Measurements from ENCODE around the gene RAB7B.
A peak's percentile ranks its signal among the peaks of the same experiment; 100 is the strongest.

RAB7B gene

GRCh38 chr1:205948886-205949285 is 54.3 kb downstream of the RAB7B start:
- DNase-seq (ENCODE audit: low spot score), result no peak

GRCh38 chr1:205948039-205948438 is 55.2 kb downstream of the RAB7B start:
- DNase-seq (ENCODE audit: low spot score), result no peak

GRCh38 chr1:205947024-205947423 is 56.2 kb downstream of the RAB7B start:
- no peak for DNase-seq (ENCODE audit: low spot score)

- DNase-seq (ENCODE audit: low spot score), result no peak
Observed at GRCh38 chr1:205945069-205945468, 58.1 kb downstream of the RAB7B start.

GRCh38 chr1:205944525-205944924 is 58.7 kb downstream of the RAB7B start:
- DNase-seq (ENCODE audit: low spot score), result no peak

GRCh38 chr1:205943245-205943644 is 60.0 kb downstream of the RAB7B start, which contains the start of gene SLC26A9:
Gene SLC26A9 (minus strand): TSS chr1:205943456. CDS start chr1:205935820, 7,636 bp downstream.
- no peak for DNase-seq (ENCODE audit: low spot score)

- DNase-seq (ENCODE audit: low spot score), result peak; percentile 24
Observed at GRCh38 chr1:205942631-205943159, 60.5 kb downstream of the RAB7B start.

- DNase-seq (ENCODE audit: low spot score), result no peak
Observed at GRCh38 chr1:205940710-205941109, 62.5 kb downstream of the RAB7B start.

- DNase-seq (ENCODE audit: low spot score), result no peak
Observed at GRCh38 chr1:205939690-205940330, 63.4 kb downstream of the RAB7B start.

- DNase-seq (ENCODE audit: low spot score), result no peak
Observed at GRCh38 chr1:205938682-205939081, 64.5 kb downstream of the RAB7B start.

- DNase-seq (ENCODE audit: low spot score), result peak; percentile 77
Observed at GRCh38 chr1:205936846-205937586, 66.2 kb downstream of the RAB7B start.

GRCh38 chr1:205936311-205936710 is 66.9 kb downstream of the RAB7B start:
- DNase-seq (ENCODE audit: low spot score), result no peak

GRCh38 chr1:205935869-205936268 is 67.3 kb downstream of the RAB7B start:
- no peak for DNase-seq (ENCODE audit: low spot score)

- DNase-seq (ENCODE audit: low spot score), result no peak
Observed at GRCh38 chr1:205934788-205935187, 68.4 kb downstream of the RAB7B start.

- DNase-seq (ENCODE audit: low spot score), result peak; percentile 83
Observed at GRCh38 chr1:205933671-205934618, 69.2 kb downstream of the RAB7B start.

- no peak for DNase-seq (ENCODE audit: low spot score)
Observed at GRCh38 chr1:205932776-205933175, 70.4 kb downstream of the RAB7B start.

GRCh38 chr1:205930799-205931281 is 72.4 kb downstream of the RAB7B start:
- peak; percentile 24 for DNase-seq (ENCODE audit: low spot score)

- no peak for DNase-seq (ENCODE audit: low spot score)
Observed at GRCh38 chr1:205930195-205930577, 73.0 kb downstream of the RAB7B start.

- no peak for DNase-seq (ENCODE audit: low spot score)
Observed at GRCh38 chr1:205929496-205930194, 73.5 kb downstream of the RAB7B start.

- DNase-seq (ENCODE audit: low spot score), result no peak
Observed at GRCh38 chr1:205928317-205928716, 74.9 kb downstream of the RAB7B start.

GRCh38 chr1:205927676-205928075 is 75.5 kb downstream of the RAB7B start:
- DNase-seq (ENCODE audit: low spot score), result no peak

Measured in GM03348 (cell line).